COLO829 (cell line): ENCODE measurements around the gene ACTN4.

Source experiments
- DNase-seq: peaks from one replicate; pipeline ENCODE4 v3.0.0; 2012; ENCODE audit warnings: low spot score

ACTN4 gene

DNA sequence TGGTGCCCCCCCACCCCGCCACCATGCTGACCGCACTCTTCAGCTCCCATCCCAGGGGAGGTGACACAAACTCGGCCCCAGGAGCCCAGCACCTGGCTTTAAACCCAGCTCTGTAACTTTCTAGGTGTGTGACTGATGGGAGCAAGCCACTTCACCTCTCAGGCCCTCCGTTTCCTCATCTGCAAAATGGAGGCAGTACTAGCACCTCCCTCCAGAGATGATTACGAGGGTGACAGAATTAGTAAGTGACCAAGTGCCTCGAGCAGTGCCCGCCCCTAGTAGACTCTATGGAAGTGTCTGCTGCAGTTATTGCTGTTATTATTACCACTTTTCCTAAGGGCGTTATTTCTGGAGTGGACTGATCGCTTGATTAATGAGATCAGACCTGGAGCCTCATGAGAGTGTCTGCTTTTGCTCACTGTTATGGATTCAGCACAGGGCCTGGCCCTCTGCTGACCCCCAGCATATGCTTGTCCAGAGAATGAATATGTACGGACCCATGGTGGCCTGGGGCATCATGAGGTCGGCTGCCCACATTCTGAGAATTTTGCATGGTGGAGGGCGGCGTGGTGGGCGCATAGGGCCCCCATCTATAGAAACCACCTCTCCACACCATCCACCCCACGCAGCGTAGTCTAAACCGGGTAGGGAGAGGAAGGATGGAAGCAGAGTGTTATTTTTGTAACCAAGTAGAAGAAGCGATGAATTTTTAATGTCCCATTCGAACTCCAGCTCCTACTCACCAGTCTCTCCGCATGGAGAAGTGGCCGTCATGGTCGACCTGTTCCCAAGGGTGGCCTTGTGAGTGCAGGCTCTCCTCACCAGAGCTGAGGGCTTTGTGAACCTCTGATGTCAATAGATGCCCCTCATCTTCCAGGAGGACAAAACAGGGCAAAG is 48.6 kb downstream of the ACTN4 start:
- DNase-seq: no peak

DNA sequence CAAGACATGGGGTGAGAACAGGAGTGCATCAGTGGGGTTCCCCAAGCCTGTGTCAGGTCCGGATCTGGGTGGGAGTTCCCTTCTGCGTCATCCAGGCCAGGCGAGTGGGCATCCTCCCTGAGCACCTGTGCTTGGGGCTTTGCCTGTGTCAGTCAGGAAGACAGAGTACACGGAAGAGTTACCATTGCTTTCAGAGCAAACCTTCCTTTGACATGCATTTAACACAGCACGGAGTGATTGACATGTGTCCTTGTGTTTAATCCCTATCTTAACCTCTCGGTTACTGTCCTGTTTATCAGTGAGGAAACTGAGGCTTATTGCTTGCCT is 49.2 kb downstream of the ACTN4 start:
- DNase-seq: no peak

DNA sequence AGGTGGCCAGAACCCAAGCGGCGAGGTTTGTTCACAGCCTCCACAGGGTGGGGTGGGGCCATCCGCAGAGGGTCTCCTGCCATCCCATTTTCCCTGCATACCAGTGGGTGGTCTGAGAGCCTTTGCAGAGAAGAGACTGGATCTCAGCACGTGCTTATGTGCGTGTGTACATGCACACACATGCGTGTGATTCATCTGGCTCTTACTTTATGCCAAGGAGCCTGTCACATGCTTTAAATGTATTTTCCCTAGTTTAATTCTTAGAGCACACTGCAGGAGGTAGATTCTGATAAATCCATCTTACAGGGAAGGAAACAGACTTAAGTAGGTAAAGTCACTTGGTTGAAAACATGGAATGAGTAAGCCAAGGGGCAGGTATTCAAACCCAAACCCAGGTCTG is 49.7 kb downstream of the ACTN4 start:
- no peak for DNase-seq

DNA sequence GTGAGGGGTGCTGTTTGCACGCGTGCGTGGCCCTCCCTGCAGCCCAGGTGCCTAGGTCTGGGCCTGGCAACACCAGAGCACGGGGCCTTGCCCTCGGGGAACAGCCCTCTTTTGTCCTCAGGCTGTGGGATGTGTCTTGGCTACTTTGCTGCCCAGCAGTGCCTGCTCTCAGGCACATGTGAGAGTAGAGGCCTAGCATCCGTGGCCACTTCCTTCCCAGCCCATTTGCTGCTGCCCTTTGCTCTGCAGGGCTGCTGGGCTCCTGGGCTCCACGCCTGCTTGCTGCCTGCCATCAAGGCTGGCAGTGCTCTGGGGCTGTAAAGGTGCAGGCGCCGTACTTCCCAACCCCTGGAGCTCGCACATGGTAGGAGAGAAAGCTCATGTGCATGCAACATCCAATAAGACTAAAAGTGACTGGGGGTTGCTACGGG is 50.2 kb downstream of the ACTN4 start:
- DNase-seq: no peak

DNA sequence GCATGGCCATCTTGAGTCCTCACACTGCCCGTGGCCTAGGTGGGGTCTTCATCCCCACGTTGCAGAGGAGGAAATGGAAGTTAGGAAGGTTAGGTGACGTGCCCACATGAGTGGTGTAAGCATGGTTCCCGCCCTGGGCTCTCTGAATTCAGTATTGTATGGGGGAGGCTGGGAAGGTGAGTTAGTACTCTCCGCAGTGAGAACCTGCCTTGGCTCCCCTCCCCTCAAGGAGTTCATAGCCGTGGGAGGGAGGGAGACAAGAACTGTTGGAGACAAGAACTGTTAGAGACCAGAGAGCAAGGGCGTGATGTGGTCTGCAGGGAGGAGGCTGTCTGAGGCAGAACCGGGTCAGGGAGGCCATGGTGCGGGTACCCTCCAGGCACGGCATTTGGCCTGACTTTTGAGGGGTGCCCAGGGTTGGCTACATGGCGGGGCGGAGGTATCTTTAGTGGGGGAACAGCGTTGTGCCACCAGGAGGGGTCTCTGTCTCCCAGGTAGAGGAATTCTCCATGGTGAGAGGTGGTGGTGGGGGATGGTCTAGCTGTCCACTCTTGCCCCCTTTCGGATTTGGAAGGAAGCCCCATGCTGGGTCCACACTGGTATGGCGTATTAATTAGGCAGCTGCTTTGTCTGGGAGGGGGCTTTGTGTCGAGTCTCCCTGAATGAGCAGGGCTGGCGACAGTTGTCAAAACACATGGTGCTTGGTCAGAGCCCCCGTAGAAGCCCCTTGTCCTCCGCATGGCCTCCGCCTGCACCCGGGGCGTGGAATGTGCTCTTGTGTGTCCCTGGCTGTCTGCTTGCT is 51.0 kb downstream of the ACTN4 start:
- DNase-seq: no peak

DNA sequence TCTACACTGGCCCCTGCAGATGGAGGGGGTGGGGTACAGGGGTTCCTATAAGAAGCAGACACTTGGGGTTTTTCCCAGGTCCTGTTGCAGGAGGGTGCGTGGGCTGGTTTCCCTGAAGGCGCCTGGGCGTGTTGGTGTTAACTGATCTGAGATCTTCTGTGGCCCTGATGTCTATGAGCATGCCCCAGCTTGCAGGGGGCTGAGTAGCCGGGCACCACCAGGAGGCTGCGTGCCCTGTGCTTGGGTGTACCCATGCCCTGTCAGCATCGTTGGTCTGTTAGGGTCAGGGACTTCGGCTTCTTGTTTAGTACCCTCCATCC is 51.5 kb downstream of the ACTN4 start:
- DNase-seq: no peak

DNA sequence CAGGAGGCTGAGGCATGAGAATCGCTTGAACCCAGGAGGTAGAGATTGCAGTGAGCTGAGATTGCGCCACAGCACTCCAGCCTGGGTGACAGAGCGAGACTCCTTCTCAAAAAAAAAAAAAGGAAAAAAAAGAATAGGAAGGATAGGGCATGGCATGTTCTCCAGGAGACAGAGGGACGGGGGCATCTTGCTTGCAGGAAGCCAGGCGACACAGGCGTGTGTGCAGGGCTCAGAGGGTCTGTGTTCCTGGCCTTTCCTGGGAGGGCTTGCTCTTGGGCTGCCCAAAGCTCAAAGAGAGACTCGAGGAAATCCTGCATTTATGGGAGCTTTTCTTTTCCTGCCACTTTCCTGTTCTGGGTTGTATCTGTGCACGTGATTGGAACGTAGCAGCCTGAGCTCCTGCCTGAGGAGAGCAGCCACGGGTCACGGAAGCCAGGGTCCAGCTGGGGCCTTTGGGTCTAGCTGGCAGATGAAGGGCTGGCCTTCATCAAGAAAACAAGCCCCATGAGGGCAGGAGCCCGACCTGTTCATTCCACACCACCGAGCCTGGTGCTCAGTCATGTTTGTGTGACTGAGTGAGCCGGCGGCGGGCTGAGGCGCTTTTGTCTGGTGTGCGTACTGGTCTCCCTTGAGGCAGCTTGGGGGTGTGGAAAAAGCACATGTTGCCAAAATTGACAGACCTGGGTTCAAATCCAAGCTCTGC is 52.3 kb downstream of the ACTN4 start:
- DNase-seq: no peak

DNA sequence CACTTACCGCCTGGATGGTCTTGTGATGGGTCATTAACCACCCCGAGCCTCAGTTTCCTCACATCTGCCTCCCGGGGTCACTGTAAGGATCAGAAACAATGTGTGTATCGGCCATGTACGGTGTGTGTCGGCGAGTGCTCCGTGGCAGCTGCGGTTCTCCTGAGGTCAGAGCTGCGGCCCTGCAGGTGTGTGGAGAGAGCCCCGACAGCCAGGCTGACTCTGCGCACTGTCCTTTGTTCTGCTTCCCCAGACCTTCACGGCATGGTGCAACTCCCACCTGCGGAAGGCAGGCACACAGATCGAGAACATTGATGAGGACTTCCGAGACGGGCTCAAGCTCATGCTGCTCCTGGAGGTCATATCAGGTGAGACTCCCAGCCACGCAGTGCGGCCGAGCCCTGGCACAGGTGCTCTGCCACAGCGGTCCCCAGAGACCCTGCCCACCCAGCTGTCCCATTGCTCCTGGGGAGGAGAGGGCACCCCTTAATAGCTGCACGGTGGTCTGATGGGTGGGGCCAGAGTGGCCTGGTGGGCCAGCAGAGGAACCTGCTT is 53.0 kb downstream of the ACTN4 start:
- no peak for DNase-seq

DNA sequence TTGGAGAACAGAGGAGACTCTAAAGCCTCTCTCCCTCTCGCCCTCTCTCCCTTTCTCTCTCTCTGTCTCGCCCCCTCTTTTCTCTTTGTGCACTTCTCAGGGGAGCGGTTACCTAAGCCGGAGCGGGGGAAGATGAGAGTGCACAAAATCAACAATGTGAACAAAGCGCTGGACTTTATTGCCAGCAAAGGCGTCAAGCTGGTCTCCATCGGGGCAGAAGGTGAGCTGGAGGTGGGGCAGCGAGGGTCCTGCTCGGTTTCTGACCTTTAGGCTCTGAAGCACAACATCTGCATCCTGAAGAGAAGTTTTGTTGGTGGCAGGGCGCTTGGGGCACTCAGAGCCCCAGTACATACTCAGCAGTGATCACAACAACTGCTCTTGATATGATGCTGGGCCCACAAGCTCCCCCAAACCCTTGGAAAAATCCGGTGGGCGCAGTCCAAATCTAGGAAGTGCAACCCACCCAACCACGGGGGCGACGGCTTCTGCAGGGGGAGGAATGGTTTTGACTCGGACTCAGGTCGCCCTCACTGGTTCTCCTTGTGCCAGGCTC is 53.5 kb downstream of the ACTN4 start:
- no peak for DNase-seq

DNA sequence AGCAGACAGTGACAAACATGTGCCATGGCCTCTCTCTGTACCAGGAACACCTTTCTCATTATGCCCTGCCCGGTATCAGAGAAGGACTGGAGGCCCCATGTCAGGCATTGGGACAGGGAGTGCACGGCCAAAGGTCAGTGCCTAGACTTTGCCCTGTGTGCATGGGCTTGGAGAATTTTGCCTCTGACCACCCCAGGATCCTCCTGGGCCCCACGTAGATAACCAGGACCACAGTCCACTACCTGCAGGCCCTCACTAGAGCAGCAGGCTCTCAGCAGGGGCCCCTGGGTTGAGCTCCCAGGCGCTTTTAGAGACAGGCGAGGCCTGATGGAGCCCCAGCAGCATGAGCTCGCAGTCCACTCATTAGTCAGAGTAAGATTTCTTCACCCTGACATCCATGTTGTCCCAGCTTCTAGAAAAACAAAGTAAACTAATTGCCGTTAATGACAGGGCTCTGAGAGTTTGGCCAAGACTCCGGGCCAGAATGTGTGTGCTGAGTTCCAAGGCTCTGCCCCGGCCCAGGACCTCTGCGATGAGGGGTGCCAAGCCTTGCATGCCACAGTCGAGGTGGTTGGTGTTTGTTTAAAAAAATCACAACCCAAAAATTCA is 54.1 kb downstream of the ACTN4 start:
- no peak for DNase-seq

DNA sequence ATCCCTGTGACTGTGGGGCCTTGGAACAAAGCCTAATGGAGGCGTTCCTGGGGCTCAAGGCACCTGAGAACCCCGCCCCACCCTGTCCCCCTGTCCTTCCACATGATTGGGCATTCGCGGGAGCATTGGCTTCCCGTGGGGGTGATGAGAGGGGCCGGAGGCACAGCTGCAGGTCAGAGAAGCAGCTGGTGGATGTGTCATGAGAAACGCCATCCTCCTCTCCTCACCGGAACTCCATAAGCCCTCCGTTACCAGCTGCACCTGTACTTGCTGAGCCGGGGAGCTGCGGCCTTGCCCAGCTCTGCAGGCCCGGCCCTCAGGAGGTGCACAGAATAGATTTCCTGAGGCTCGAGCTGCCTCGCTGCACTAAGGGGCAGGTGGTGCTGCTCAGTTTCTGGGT is 54.8 kb downstream of the ACTN4 start:
- no peak for DNase-seq

DNA sequence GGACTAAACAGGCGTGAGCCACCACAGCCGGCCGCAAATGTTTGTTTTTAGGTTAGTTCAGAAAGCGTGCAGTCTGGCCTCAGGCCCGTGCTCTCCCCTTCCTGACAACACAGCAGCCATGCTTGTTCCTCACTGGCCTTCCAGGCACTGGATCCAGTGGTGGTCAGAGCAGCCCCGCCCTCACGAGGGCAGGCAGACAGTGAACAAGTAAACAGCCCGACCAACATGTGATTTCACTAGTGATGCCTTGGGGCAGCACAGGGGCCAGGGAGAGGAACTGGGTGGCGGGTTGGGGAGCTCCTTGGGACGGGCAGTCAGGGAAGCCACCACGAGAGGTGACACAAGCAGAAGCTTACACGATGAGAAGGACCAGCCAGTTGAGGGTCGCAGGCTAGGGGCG is 56.1 kb downstream of the ACTN4 start:
- DNase-seq: no peak

DNA sequence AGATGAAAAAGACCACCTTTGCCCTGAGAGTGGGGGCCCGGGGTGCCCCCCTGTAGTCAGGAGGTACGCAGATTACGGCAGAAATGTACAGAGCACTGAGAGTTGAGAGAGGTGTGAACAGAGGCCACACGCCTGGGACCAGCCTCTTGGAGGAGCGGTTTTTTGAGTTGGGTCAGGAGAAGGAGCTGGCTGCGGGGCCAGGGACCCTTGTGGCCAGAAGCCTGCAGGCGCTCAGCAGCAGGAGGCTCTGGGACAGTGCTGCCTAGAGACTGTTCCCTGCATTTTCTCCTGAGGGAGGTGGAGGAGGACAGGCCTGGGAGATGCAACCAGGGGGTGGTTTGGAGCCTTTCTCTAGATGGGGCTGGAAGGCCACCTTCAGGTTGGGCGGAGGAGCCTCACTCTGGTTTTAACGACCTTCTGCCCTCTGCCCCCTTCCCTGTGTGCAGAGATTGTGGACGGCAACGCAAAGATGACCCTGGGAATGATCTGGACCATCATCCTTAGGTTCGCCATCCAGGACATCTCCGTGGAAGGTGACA is 57.1 kb downstream of the ACTN4 start:
- DNase-seq: no peak

DNA sequence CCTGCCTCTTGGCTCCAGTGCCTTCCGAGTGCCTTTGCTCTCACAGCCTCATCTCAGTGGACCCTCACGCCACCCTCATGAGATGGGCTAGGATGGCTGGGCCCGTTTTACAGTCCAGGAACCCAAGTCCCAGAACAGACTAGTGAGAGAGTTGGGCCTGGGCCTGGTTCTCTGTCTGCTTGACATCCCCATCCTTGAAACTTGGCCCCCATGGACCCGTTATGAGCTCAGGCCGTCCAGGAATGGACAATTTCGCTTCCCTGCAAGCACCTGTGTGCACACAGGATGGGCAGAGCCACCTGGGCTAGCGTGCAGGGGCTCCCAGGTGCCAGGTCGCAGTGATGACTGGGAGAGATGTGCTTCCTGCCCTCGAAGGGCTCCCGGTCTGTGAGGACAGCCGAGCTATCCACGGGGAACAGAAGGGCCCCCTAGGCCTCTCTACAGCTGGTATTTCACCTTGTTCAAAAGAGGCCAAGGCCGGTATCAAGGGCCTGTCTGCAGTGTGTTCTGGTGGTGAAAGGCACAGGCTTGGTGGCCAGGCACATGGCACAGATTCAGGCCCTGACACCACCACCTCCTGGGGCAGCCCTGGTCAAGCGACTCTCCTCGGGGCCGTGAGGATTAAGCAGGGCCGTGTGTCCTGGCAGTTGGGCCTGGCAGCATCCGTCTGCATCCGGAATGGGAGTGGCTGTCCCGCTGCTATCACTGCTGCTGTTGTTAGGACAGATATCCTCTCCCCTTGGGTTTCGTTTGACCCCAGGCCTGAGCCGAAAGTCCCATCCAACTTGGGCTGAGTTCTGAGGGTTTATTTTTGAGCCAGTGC is 58.0 kb downstream of the ACTN4 start:
- DNase-seq: no peak

DNA sequence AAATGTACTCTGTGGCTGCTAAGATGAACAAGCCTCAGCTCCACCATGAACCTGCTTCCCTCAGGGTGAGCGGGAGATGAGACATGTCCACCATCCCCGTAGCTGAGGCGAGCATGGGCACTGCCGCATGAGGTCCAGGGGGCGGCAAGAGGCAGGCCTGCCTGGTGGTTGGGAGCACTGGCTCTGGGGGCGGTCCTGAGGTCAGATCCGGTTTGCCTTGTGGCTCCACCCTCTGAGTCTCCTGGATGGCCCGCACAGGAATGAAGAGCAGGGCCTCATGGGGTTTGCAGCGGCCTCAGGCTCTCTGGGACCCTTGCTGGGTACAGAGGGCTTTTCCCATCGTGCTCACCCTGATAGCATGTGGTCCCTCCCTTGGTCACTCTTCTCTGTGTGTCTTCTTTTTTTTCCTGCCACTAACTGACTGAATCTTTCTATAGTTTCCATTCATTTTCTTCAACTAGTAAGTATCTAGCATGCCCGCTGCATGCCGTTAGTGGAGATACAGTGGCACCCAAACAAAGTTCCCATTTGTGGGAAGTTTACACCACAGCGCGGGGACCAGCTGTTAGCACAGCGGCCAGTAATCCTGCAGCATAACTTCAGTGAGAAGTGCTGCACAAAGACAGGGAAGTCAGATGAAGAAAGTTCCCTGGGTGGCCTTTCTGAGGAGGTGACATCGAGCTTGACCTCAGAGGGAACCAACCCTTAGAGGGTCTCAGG is 59.5 kb downstream of the ACTN4 start:
- DNase-seq: no peak

DNA sequence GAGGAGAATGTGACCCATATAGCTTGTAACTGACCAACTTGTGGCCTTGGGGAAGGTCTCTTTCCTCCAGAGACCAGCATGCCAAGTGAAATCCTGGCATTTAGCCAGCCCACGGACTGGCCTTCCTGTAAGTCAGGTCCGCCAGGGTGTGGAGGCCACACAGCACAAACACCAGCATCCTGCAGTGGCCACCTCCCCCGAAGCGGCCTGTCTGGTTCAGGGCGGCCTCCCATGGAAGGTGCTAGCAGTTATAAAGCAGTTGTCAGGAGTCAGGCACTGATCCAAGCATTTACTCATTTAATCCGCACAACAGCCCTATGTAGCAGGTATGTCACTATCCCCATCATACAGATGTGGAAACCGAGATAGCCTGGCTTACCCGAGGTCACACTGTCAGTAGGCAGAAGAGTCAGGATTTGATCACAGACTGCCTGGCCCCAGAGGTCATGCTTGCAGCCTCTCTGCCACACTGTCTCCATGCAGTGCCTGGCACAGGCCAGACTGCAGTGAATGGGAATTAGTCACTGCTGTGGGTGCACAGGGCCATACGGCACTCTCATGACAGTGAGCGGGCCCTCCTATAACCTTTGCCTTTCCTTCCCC is 60.2 kb downstream of the ACTN4 start:
- DNase-seq: no peak

DNA sequence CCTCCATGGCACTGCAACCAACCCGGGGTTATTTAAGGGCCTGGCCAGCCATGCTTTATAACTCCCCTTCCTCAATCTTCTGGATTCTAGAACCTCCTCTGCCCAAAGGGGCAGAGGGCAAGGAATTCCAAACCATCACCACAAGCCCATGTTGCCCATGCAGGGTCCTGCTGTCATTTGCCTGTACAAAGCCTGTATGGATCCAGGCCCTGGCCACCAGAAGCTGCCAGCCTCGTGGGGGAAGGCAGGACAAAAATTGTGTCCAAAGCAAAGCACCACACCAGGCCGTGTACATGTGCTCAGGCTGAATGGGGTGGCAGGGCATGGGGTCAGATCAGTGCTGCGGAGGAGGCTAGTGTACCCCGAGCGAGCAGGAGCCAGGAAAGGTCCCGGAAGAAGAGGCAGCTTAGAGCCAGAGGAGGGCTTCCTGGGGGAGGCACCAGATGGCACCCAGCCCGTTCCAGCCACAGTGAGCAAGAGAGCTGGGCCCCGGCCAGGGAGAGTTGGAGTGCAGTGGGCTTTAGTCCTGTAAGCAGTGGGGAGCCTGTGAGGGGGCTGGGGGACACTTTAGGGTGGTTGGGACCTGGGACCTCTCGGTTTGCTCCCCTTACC is 61.1 kb downstream of the ACTN4 start:
- DNase-seq: no peak

DNA sequence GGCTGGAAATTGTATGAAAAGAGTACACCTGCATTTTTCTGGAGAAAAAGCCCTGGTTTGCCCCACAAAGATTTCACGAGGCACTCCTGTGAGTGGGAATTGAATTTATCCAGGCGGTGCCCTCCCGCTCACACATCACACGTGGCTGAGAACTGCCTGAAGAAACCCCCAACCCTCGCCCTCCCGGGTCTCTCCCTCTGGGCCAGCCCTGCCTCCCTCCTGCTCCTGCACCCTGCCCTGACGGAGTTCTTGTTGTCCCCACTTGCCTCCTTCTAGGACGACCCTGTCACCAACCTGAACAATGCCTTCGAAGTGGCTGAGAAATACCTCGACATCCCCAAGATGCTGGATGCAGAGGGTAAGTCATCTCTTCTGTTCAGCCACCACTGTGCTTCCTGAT is 61.7 kb downstream of the ACTN4 start:
- no peak for DNase-seq
